GM12878 (cell line): Measurements from ENCODE around the gene PLA2G15. TPM values are rescaled to one million over a fixed set of nuclear protein-coding genes. Genes with fewer than 3 reads are reported as not detected.
"Not testable (repeated sequence)": the region's sequence is repeated elsewhere in the genome, so short reads cannot be mapped to it uniquely, and the experiment has no call there.

Experiments
- ATAC-seq: fragments of 200-7000 bp; cut with Tn5 transposase; 3 replicates; pipeline ENCODE4 v1.9.1; 2020; ENCODE audit warnings: mild to moderate bottlenecking, moderate library complexity
- BruUV-seq: library from RNA; stranded (reverse); fragments of 400-500 nt; replicated peaks from 2 replicates; lab custom pipeline; 2021; lab: Mats Ljungman, UMichigan
- CTCF ChIA-PET: fragments of 300-600 bp; sonication (Branson Sonifier 250); formaldehyde crosslinking; extraction: SDS; loops from one replicate; lab custom pipeline; 2021; ENCODE audit warnings: inconsistent platforms; lab: Yijun Ruan, JAX
- POLR2A ChIA-PET: fragments of 350-600 bp; formaldehyde crosslinking; extraction: SDS; loops from one replicate; lab custom pipeline; 2021; ENCODE audit warnings: inconsistent platforms; lab: Charles Lee
- RAD21 ChIA-PET: fragments of 300-600 bp; sonication (Branson Sonifier 250); formaldehyde crosslinking; loops from one replicate; lab custom pipeline; 2023; ENCODE audit warnings: antibody characterized with exemption; ENCODE audit not compliant: unreplicated experiment; lab: Charles Lee
- SMC1A ChIA-PET: fragments of 300-600 bp; sonication (Branson Sonifier 250); formaldehyde crosslinking; loops from one replicate; lab custom pipeline; 2023; ENCODE audit not compliant: unreplicated experiment, uncharacterized antibody; lab: Charles Lee
- DNase-seq: peaks from one replicate; pipeline ENCODE4 v3.0.0-alpha.2; 2011; ENCODE audit warnings: low read depth, low spot score
- FAIRE-seq: peaks from 3 replicates; lab custom pipeline; 2011; peaks lifted over from hg19 to GRCh38; lab: Jason Lieb, UNC
- H2AFZ ChIP-seq: 2 replicates; pipeline ENCODE4 v1.6.0; 2011; ENCODE audit warnings: low read depth, low read length, control low read depth; ENCODE audit not compliant: control insufficient read depth
- H3K27ac ChIP-seq: 2 replicates; pipeline ENCODE4 v1.5.1; 2011; ENCODE audit warnings: control low read depth; ENCODE audit not compliant: control insufficient read depth, insufficient read depth
- H3K27me3 ChIP-seq, 2 experiments: replicated peaks in 1 of 2; 2 replicates each; pipeline versions ENCODE4 v1.6.0 to v1.6.1; 2011; ENCODE audit warnings: low read length in 1 of 2; ENCODE audit not compliant: control insufficient read depth in 2 of 2, insufficient read depth in 2 of 2
- H3K36me3 ChIP-seq, 2 experiments: 2 replicates each; pipeline ENCODE4 v1.5.1; 2011; ENCODE audit warnings: low read length in 1 of 2; ENCODE audit not compliant: control insufficient read depth in 2 of 2, insufficient read depth in 2 of 2
- H3K4me1 ChIP-seq: 2 replicates; pipeline ENCODE4 v1.6.1; 2011; ENCODE audit warnings: mild to moderate bottlenecking, low read length, moderate library complexity, mixed read lengths; ENCODE audit not compliant: control insufficient read depth, insufficient read depth
- H3K4me2 ChIP-seq: 2 replicates; pipeline ENCODE4 v1.6.0; 2011; ENCODE audit warnings: control low read depth; ENCODE audit not compliant: control insufficient read depth, insufficient read depth
- H3K4me3 ChIP-seq: fragments of 200-600 bp; sonication (generic); 2 replicates; pipeline ENCODE4 v1.5.1; 2016
- H3K79me2 ChIP-seq: 2 replicates; pipeline ENCODE4 v1.6.0; 2011; ENCODE audit warnings: low read length; ENCODE audit not compliant: control insufficient read depth, insufficient read depth
- H3K9ac ChIP-seq: 2 replicates; pipeline ENCODE4 v1.8.0; 2011; ENCODE audit warnings: low read length, control low read depth, mixed read lengths; ENCODE audit not compliant: control insufficient read depth, insufficient read depth
- H3K9me3 ChIP-seq: replicated peaks from 3 replicates; pipeline ENCODE4 v1.5.1; 2011; ENCODE audit warnings: mild to moderate bottlenecking, low read length; ENCODE audit not compliant: control insufficient read depth, insufficient read depth
- H4K20me1 ChIP-seq: 2 replicates; pipeline ENCODE4 v1.6.0; 2011; ENCODE audit not compliant: control insufficient read depth, insufficient read depth
- BHLHE40 ChIP-seq, 2 experiments: fragments of 450-650 bp in 1 of 2; IDR thresholded peaks; 2 replicates each; pipeline ENCODE4 v1.6.1; 2011 to 2017; ENCODE audit warnings: low read depth in 2 of 2, borderline replicate concordance in 1 of 2, improper control_type of control experiment in 1 of 2, low read length in 1 of 2, mild to moderate bottlenecking in 1 of 2
- IKZF1 ChIP-seq: fragments of 450-650 bp; conservative IDR thresholded peaks from 2 replicates; pipeline ENCODE4 v1.6.1; 2017; ENCODE audit warnings: antibody characterized with exemption, mild to moderate bottlenecking
- KLF5 ChIP-seq: fragments of 450-650 bp; IDR thresholded peaks from 2 replicates; pipeline ENCODE4 v1.6.1; 2014; ENCODE audit warnings: mild to moderate bottlenecking; ENCODE audit not compliant: partially characterized antibody
- RFX5 ChIP-seq: IDR thresholded peaks from 2 replicates; pipeline ENCODE4 v1.6.1; 2011; ENCODE audit warnings: low read depth, low read length, improper control_type of control experiment
- WGBS: methylation state at CpG from one replicate; pipeline ENCODE4 v1.1.6; 2016; ENCODE audit warnings: low lambda C conversion rate; ENCODE audit not compliant: insufficient replicate concordance, insufficient coverage; ENCODE audit errors: missing lambda C conversion rate; 5-methylcytosine and 5-hydroxymethylcytosine counted together
- in situ Hi-C: fragments of 300-500 bp; cut with MboI; formaldehyde crosslinking; loops from 9 replicates; pipeline ENCODE4 v1.14.3; 2018; ENCODE audit warnings: mixed read lengths
- intact Hi-C: fragments of 100-400 bp; cut with micrococcal nuclease; formaldehyde crosslinking; loops from one replicate; pipeline ENCODE4 v1.14.2; 2022; ENCODE audit not compliant: unreplicated experiment
- polyA plus RNA-seq, 11 experiments: library from polyadenylated mRNA; depleted of rRNA in 4 of 11; unstranded in 6 of 11; stranded (reverse) in 5 of 11; fragments of >200 nt; fragmentation: Nextera tagmentation in 4 of 11; fragmentation: Illumina TruSeq in 1 of 11; extraction: Ambion mirVana in 4 of 11; extraction: Trizol in 1 of 11; gene quantifications; 1 replicate in 1 of 11; 2 replicates in 10 of 11; pipeline versions ENCODE4 v1.2.1 to v1.2.3, GENCODE V29; 2011 to 2016; ENCODE audit warnings: inconsistent platforms in 2 of 11, missing spikeins in 2 of 11, low read depth in 1 of 11
- total RNA-seq, 4 experiments: library from RNA; depleted of rRNA in 3 of 4; stranded (reverse); fragments of >200 nt in 3 of 4; fragmentation: Illumina TruSeq in 1 of 4; extraction: Trizol in 1 of 4; gene quantifications; 2 replicates each; pipeline versions ENCODE4 v1.2.1 to v1.2.3, GENCODE V29; 2013 to 2021
- TF ChIP-seq, protein P1 (sequence below): fragments of 450-650 bp; IDR thresholded peaks from 2 replicates; pipeline ENCODE4 v1.6.1; 2016; ENCODE audit warnings: mild to moderate bottlenecking
- TF ChIP-seq, protein P2 (sequence below): IDR thresholded peaks from 2 replicates; pipeline ENCODE4 v1.6.1; 2011; ENCODE audit warnings: borderline replicate concordance, low read depth, mild to moderate bottlenecking, moderate library complexity, mixed read lengths, low read length; ENCODE audit not compliant: insufficient read depth; ENCODE audit errors: extremely low read length

Gene PLA2G15
- total and polyA plus RNA-seq, 10 of the 15 experiments (the other 5 are each of a cell fraction or from before 2014, with no cell fraction given) = 0.31 to 9.4 (median 6.8) TPM

GRCh38 chr16:68288796-68289195 is 43.6 kb downstream of the PLA2G15 start:
- FAIRE-seq, H2AFZ ChIP-seq, H3K4me3 ChIP-seq, ATAC-seq, H4K20me1 ChIP-seq, in situ Hi-C loops, DNase-seq, H3K9me3 ChIP-seq, BruUV-seq, H3K4me2 ChIP-seq, H3K27me3 ChIP-seq: not testable (repeated sequence)
- ChIA-PET SMC1A (interaction anchor here (0.7 to 5.0 kb wide), 8 partner anchors 11 to 203 kb away, joined by 3 to 56 read pairs (median 16); partner anchors contain the start of genes PRMT7, SLC7A6 and SLC7A6OS), RAD21 (interaction anchor here (1.1 to 4.9 kb wide), 11 partner anchors 8 to 40 kb away, joined by 3 to 55 read pairs (median 9); partner anchors contain the start of genes PRMT7, SLC7A6 and SLC7A6OS), CTCF (interaction anchor here (1.2 to 4.8 kb wide), 6 partner anchors 13 to 52 kb away, joined by 3 to 94 read pairs (median 4); partner anchors contain the start of gene SLC7A6), POLR2A (interaction anchor here (1.1 to 11.1 kb wide), 5 partner anchors 13 to 39 kb away, joined by 3 to 177 read pairs (median 15); partner anchors contain the start of genes PRMT7 and SLC7A6OS)
- intact Hi-C loops = loop anchor here (1.0 kb wide), 1 partner anchor 24 kb away; the partner anchor contains the start of gene SLC7A6
- 91% methylated on average over 8 of the region's 9 CpGs for WGBS
- peak overlapping the region; percentile 59; the same call in 1 of the 2 replicates for H3K9ac ChIP-seq
- H3K36me3 ChIP-seq = peaks cover 25 to 30% of the 10 kb centered on the region in 2 experiments; a peak in 3 of 4 replicates
- peaks cover 62% of the 10 kb centered on the region for H3K4me1 ChIP-seq
- TF ChIP-seq, protein P1, sequence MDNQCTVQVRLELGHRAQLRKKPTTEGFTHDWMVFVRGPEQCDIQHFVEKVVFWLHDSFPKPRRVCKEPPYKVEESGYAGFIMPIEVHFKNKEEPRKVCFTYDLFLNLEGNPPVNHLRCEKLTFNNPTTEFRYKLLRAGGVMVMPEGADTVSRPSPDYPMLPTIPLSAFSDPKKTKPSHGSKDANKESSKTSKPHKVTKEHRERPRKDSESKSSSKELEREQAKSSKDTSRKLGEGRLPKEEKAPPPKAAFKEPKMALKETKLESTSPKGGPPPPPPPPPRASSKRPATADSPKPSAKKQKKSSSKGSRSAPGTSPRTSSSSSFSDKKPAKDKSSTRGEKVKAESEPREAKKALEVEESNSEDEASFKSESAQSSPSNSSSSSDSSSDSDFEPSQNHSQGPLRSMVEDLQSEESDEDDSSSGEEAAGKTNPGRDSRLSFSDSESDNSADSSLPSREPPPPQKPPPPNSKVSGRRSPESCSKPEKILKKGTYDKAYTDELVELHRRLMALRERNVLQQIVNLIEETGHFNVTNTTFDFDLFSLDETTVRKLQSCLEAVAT = 0 out of 2 replicates have a peak, but pooled peaks have one; percentile 18
- H3K79me2 ChIP-seq = peaks cover 39% of the 10 kb centered on the region
- peak overlapping the region; percentile 92 for H3K27ac ChIP-seq

DNA sequence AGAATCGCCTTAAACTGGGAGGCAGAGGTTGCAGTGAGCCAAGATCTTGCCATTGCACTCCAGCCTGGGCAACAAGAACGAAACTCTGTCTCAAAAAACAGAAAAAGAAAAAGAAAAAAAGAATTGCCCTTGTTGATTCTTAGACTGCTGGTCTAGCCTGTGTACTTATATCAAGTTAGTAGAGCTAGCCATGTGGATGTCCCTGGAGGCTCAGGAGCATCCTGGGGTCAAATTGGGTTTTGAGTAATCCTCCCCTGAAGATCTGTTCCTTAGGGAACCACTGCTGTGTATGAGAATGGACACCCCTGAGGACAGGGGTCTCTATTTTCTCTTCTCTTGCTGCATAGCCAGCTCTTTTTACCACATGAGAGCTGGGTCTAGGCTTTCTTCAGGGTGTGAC is 44.0 kb downstream of the PLA2G15 start:
- Histone ChIP-seq H4K20me1 (no peaks in the 10 kb centered on the region), H3K36me3 (peaks cover 27 to 30% of the 10 kb centered on the region in 2 experiments; a peak in 3 of 4 replicates), H3K27ac (peak overlapping the region; percentile 92), H3K9me3 (no peaks in the 10 kb centered on the region), H3K4me1 (peaks cover 61% of the 10 kb centered on the region), H3K4me3 (peak overlapping the region; percentile 29; the same call in 1 of the 2 replicates), H3K27me3 (no peaks in the 10 kb centered on the region), H3K4me2 (peak overlapping the region; percentile 67), H3K9ac (peak overlapping the region; percentile 59; the same call in 1 of the 2 replicates), H2AFZ (no peak overlapping the region), H3K79me2 (peaks cover 39% of the 10 kb centered on the region)
- TF ChIP-seq, protein P2, sequence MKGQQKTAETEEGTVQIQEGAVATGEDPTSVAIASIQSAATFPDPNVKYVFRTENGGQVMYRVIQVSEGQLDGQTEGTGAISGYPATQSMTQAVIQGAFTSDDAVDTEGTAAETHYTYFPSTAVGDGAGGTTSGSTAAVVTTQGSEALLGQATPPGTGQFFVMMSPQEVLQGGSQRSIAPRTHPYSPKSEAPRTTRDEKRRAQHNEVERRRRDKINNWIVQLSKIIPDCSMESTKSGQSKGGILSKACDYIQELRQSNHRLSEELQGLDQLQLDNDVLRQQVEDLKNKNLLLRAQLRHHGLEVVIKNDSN = no peak
- TF ChIP-seq IKZF1 (0 out of 2 replicates have a peak, but pooled peaks have one; percentile 18), BHLHE40 (IDR thresholded peaks at IDR 0.05; ENCODE audit: borderline replicate concordance in 1 of 2, low read depth in 2 of 2, low read length in 1 of 2) (no peak), KLF5 (no peak), RFX5 (no peak)
- no TSS peak for BruUV-seq
- intact Hi-C loops (loop anchor here (1.0 kb wide), 1 partner anchor 25 kb away; the partner anchor contains the start of gene SLC7A6), in situ Hi-C loops (no loop called here)
- ChIA-PET SMC1A (interaction anchor here (0.7 to 5.0 kb wide), 13 partner anchors 10 to 203 kb away, joined by 3 to 56 read pairs (median 12); partner anchors contain the start of genes PRMT7, SLC7A6 and SLC7A6OS), CTCF (interaction anchor here (1.2 to 4.8 kb wide), 7 partner anchors 11 to 52 kb away, joined by 3 to 94 read pairs (median 4); partner anchors contain the start of gene SLC7A6), RAD21 (interaction anchor here (0.6 to 4.9 kb wide), 14 partner anchors 8 to 48 kb away, joined by 3 to 55 read pairs (median 8); partner anchors contain the start of genes PRMT7, SLC7A6 and SLC7A6OS), POLR2A (interaction anchor here (0.5 to 11.1 kb wide), 10 partner anchors 11 to 139 kb away, joined by 3 to 177 read pairs (median 6); partner anchors contain the start of genes PRMT7, SLC7A6 and SLC7A6OS)
- DNase-seq = no peak
- WGBS = 53% methylated on average over 2 of the region's 2 CpGs
- peak; percentile 1; the same call in 2 of the 3 replicates for ATAC-seq
- no peak for FAIRE-seq
